ENCODE measurements around the gene MCEE.

Gene MCEE

GRCh38 chr2:71073475-71073874, 56.6 kb downstream of the MCEE start:
- DNase-seq (ENCODE audit: low read depth in 1 of 2, low spot score in 1 of 2): no peak
- Histone ChIP-seq H3K4me3 (replicated peaks; ENCODE audit: insufficient read depth, low read length) (no peak overlapping the region), H3K27ac (replicated peaks) (no peak overlapping the region), H3K27me3 (ENCODE audit: insufficient read depth, poor library complexity, severe bottlenecking) (no peaks in the 10 kb centered on the region)
- TF ChIP-seq POLR2AphosphoS5 (IDR thresholded peaks at IDR 0.05; ENCODE audit: low read depth) (no peak), CTCF (IDR thresholded peaks at IDR 0.05; ENCODE audit: insufficient read depth, low read length) (no peak), REST (IDR thresholded peaks at IDR 0.05; ENCODE audit: insufficient replicate concordance, low read depth) (no peak), GABPA (IDR thresholded peaks at IDR 0.05; ENCODE audit: low read depth) (no peak), SPI1 (IDR thresholded peaks at IDR 0.05; ENCODE audit: borderline replicate concordance, low read depth) (no peak)

- TF ChIP-seq REST (IDR thresholded peaks at IDR 0.05; ENCODE audit: insufficient replicate concordance, low read depth) (no peak), GABPA (IDR thresholded peaks at IDR 0.05; ENCODE audit: low read depth) (no peak), CTCF (IDR thresholded peaks at IDR 0.05; ENCODE audit: insufficient read depth, low read length) (no peak), SPI1 (IDR thresholded peaks at IDR 0.05; ENCODE audit: borderline replicate concordance, low read depth) (no peak), POLR2AphosphoS5 (IDR thresholded peaks at IDR 0.05; ENCODE audit: low read depth) (no peak)
- H3K4me3 ChIP-seq (replicated peaks; ENCODE audit: insufficient read depth, low read length): no peak overlapping the region
- DNase-seq (ENCODE audit: low read depth in 1 of 2, low spot score in 1 of 2): no peak
- peak overlapping the region; percentile 64 for H3K27ac ChIP-seq (replicated peaks)
- H3K27me3 ChIP-seq (ENCODE audit: insufficient read depth, poor library complexity, severe bottlenecking): no peaks in the 10 kb centered on the region
Observed at GRCh38 chr2:71072492-71072891, 57.5 kb downstream of the MCEE start.

- peak; percentile 67 to 95 for DNase-seq (ENCODE audit: low read depth in 1 of 2, low spot score in 1 of 2)
- TF ChIP-seq CTCF (IDR thresholded peaks at IDR 0.05; ENCODE audit: insufficient read depth, low read length) (peak; percentile 42), SPI1 (IDR thresholded peaks at IDR 0.05; ENCODE audit: borderline replicate concordance, low read depth) (peak; percentile 100), REST (IDR thresholded peaks at IDR 0.05; ENCODE audit: insufficient replicate concordance, low read depth) (no peak), POLR2AphosphoS5 (IDR thresholded peaks at IDR 0.05; ENCODE audit: low read depth) (peak; percentile 47; the same call in 1 of the 2 replicates), GABPA (IDR thresholded peaks at IDR 0.05; ENCODE audit: low read depth) (peak; percentile 40; the same call in 1 of the 2 replicates)
- no peaks in the 10 kb centered on the region for H3K27me3 ChIP-seq (ENCODE audit: insufficient read depth, poor library complexity, severe bottlenecking)
- H3K4me3 ChIP-seq (replicated peaks; ENCODE audit: insufficient read depth, low read length): no peak overlapping the region
- peak overlapping the region; percentile 64 for H3K27ac ChIP-seq (replicated peaks)
Observed at GRCh38 chr2:71071681-71072398, 58.2 kb downstream of the MCEE start.
